HG02884 (cell line): ENCODE data around the gene TACC2.
A peak's percentile ranks its signal among the peaks of the same experiment; 100 is the strongest.
"Not testable (repeated sequence)": the region's sequence is repeated elsewhere in the genome, so short reads cannot be mapped to it uniquely, and the experiment has no call there.

Experiments used
- ATAC-seq: cut with Tn5 transposase; IDR thresholded peaks from one replicate; pipeline ENCODE4 v1.9.1; 2021; ENCODE audit warnings: mild to moderate bottlenecking, moderate library complexity; ENCODE audit not compliant: unreplicated experiment

TACC2 gene

GRCh38 chr10:121988361-121989324, at the start of gene TACC2:
Gene TACC2 (plus strand): TSS chr10:121989163. CDS start chr10:122021982, 32,819 bp downstream.
- ATAC-seq, result no peak

DNA sequence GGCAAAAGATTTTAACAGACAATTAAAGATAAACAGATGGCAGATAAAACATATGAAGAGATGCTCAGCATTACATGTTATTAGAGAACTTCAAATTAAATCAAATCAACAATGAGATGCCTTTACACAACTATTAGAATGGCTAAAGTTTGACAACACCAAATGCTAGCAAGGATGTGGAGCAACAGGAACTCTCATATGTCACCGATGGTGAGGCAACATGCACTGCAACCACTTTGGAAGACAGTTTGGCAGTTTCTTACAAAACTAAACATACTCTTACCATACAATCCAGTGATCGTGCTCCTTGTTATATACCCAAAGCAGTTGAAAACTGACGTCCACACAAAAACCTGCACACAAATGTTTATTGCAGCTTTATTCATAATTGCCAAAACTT, 47.4 kb upstream of the TACC2 start:
- no peak for ATAC-seq

DNA sequence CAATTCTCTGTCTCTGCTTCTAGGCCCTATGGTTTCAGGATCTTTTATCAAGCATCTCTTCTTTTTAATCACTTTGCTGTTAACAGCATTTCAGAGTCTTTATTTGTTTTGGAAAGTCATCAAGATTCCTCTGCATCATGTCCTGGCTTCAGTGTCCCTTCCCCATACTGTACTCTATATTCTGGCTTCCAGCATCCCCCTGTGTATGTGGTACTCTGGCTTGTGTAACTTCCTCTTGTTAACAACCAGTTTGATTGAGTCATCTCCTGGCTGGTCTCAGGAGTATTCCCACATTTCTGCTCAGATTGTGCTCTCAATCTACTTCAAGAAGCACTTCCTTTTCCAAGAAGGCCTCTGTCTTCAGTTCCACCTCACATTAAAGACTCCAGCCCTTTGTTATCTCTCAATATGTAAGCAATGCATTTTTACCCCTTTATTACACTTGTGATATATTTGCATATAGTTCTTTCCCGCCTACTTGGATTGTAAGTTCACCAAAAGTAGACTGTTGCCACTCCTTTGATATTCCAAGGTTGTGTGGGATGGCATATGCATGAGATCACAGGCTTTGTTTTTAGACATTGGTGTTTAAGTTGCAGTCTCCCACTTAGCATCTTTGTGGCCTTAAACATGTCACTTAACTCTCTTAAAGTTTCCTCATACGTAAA, 46.1 kb upstream of the TACC2 start:
- no peak for ATAC-seq

DNA sequence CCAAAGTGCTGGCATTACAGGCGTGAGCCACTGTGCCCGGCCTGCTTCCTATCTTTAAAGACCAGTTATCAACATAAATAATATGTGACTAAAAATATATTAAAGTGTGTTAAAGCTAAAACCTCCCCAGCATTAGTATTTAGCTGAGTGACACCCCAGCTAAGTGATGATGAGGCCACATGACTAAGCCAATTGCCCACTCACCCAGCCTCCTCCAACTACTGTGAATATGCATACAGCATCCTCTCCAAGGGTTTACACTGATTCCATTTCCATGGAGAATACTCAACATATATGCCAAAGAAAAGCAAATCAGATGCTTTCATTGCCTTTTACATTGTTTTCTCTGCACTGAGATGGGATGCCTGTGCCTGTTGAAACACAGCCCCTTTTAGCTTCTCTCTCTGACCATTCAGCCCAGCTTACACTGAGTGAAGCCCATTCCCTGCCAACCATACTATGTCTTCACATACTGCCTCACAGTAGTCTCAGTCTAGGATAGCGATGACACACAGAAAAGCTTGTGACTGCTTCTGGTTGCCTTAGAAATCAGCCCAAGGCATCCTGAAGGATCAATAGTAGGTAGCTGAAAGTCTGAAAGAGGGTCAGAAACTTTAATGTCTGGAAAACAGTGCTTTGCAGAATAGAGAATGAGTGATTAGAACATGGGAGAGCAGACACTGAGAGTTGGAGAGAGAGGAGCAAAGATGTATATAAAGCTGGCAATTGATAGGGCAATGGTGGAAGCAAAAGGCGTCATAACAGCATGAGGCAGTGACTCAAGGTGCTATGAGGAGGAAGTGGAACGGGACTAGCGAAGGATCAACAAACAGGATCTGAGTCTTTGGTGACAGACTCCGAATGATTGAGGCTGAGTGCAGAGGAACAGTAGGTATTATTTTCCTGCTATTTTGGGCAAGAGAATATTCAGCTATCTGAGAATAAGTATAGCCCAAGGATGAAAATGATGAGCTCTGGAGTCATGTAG, 41.3 kb upstream of the TACC2 start:
- no peak for ATAC-seq

GRCh38 chr10:121949049-121949448, 39.9 kb upstream of the TACC2 start:
- no peak for ATAC-seq

GRCh38 chr10:121949451-121949850, 39.5 kb upstream of the TACC2 start:
- no peak for ATAC-seq

DNA sequence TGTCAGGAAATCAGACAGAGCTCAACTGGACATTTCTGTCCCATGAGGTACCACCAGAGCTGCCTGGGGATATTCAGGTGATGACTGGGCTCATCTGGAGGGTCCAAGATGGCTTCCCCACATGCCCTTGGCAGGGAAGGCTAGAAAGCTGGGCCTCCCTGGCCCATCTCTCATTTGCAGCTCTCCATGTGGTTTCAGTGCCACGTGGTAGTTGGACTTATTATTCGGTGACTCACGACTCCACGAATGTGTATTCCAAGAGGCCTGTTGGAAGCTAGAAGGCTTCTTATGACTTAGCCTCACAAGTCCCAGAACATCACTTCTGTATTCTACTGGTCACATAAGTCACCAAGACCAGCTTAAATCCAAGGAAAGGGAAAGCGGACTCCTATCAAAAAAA, 36.7 kb upstream of the TACC2 start:
- no peak for ATAC-seq

- no peak for ATAC-seq
Measured at GRCh38 chr10:121956111-121957061, 32.6 kb upstream of the TACC2 start.

DNA sequence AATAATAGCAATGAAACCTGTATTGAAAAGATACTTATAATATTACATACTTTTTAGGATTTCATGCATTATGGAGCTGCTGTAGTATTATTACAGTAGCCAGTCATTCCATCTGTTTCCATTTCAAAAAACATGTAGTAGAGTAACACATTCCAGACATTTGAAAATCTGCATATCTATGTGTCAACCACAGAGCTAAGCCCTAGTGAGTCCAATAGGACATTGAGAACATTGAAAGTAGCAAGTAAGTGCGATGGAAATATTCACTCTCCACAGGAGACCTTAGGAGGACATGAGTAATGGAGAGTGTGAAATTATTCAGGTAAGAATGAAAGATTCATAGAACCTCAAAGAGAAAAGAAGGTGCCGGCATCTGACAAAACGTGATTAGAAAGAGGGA, 29.3 kb upstream of the TACC2 start:
- no peak for ATAC-seq

DNA sequence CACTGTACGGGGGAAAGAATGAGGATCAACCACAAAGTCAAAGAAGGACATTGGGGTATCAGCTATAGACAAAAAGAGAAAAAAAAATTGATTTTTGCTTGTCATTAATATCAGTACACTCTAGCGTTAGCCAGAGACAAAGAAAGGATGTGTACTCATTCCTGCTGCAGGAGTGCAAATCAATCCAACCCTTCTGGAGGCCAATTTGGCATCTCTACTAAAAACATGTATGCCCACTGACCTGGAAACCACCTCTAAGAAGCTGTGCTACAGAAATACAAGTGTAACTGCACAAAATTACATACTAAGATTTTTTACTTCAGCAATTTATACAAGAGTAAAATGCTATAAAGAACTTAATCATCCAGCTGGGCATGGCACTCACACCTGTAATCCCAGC, 27.5 kb upstream of the TACC2 start:
- no peak for ATAC-seq

DNA sequence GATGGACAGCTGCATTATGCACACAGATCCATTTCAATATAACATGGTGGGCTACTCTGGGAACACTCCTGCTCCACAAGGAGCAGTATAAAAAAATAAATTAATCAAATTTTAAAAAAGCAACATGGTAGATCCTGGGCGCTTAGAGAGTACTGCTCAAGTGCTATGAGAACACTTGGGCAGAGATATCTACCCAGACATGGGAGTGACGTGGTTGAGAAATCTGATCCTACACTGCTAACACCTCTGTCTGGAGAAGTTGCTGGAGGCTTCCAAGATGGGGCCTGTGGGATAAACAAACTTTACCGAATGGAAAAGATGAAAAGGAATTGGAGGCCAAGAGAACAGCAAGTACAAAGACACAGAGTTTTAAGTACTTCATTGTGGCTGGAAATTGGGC, 23.0 kb upstream of the TACC2 start:
- no peak for ATAC-seq

- not testable (repeated sequence) for ATAC-seq
Measured at GRCh38 chr10:121969086-121969485, 19.9 kb upstream of the TACC2 start.

DNA sequence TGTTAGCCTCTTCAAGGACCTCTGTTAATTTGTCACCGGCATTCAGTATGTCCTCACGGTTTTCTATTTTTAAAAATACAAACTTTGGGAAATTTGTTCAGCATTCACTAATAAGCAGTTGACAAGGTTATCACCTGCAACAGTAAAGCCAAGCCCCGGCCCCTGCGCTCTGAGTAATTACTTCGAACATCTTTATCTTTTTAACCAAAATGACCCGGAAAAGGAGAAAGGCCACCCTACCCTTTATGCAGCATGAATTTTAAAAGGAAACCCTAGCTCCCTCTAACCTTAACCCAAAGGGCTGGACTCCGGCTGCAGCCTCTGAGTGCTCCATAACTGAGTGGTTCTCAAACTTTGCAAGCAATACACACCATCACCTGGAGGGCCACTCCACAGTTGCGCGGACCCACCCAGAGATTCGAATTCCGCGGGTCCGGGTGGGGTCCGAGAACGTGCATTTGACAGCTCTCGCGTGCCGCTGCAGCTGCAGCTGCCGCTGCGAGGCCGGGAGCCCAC, 14.9 kb upstream of the TACC2 start:
- no peak for ATAC-seq

DNA sequence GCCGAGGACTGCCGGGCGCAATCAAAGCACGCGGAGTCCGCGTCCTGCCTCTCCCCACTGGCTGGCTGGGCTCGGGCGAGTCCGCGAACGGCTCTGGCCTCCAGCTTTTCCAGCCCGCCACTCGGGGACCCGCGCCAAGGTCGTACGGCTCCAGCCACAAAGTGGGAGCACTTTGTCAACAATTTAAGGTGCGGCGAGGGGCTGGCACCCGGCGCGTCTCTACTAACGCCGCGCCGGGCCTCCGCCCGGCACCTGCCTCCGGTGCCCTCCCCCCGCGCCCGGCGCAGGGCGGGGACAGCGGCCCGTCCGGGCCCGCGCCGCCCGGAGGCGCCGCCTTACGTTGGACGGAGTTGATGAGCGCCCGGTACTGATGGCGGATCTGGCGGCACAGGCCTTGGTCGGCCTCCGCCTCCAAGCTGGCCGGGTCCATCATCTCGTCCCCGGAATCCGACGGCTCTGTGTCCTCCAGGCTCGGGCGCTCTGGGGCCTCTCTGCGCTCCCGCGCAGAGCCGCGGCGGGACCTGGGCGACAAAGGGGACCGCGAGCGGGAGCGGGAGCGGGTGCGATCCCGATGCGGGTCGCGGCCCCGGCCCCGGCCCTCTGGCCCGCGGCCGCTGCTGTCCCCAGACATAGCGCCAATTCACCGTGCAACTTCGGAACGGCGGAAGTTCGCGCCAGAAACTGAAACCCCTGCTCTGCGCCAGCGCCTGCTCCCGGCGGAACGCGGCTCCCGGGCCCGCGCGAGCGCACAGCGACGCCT, 14.2 kb upstream of the TACC2 start, which contains the start of gene NSMCE4A:
Gene NSMCE4A, minus strand, starts transcription at position 683 of the 760 bp plus-strand sequence. Its CDS starts 52 bp downstream, at position 631.
- peak; percentile 80 for ATAC-seq

GRCh38 chr10:121975295-121976086, 13.5 kb upstream of the TACC2 start:
- no peak for ATAC-seq

GRCh38 chr10:121976607-121977006, 12.4 kb upstream of the TACC2 start:
- ATAC-seq, result no peak

- no peak for ATAC-seq
Measured at GRCh38 chr10:121978511-121978910, 10.5 kb upstream of the TACC2 start.

DNA sequence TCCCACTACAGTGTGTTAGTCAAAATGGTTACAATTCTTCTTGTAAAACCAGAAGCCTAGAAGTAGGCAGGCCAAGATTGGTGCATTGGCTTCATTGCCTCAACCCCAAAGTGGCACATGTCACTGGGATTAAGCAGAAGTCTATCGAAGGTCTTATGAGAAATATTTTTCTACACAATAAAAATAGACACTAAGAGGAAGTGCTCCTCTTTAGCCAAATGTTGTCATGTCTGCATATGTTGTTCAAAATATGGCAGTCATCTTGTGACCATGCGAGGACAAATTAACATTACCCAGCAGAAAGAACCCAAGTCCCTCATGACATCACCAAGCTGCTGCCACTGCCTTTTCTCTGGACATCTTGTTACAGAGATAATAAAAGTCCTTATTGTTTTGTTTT, 7.6 kb upstream of the TACC2 start:
- no peak for ATAC-seq
